Measurements from ENCODE around the gene SYT12.

SYT12 gene

GRCh38 chr11:66996609-66997273 lies 26.2 kb upstream of the SYT12 start (continued):
- TF ChIP-seq ZBTB21 (tag by site-specific recombination; IDR thresholded peaks at IDR 0.05) (0 out of 2 replicates have a peak, but pooled peaks have one; percentile 26), SP7 (tag by site-specific recombination; IDR thresholded peaks at IDR 0.05) (no peak), ZFP41 (tag by site-specific recombination; IDR thresholded peaks at IDR 0.05; ENCODE audit: borderline replicate concordance) (no peak), ZSCAN5A (tag by site-specific recombination; IDR thresholded peaks at IDR 0.05) (no peak), ZNF404 (tag by site-specific recombination; IDR thresholded peaks at IDR 0.05) (peak; percentile 89), ZFHX2 (tag by site-specific recombination; conservative IDR thresholded peaks at IDR 0.05) (peak; percentile 82), ZNF366 (tag by site-specific recombination; conservative IDR thresholded peaks at IDR 0.05) (no peak), ZNF692 (tag by site-specific recombination; IDR thresholded peaks at IDR 0.05) (no peak), ZNF704 (tag by site-specific recombination; IDR thresholded peaks at IDR 0.05) (0 out of 2 replicates have a peak, but pooled peaks have one; percentile 44), EGR2 (tag by site-specific recombination; IDR thresholded peaks at IDR 0.05; ENCODE audit: low read depth) (peak; percentile 64), ZNF202 (tag by site-specific recombination; IDR thresholded peaks at IDR 0.05; ENCODE audit: borderline replicate concordance) (0 out of 2 replicates have a peak, but pooled peaks have one; percentile 67), ZNF521 (tag by site-specific recombination; IDR thresholded peaks at IDR 0.05) (no peak), ZBTB44 (tag by site-specific recombination; IDR thresholded peaks at IDR 0.05) (no peak), ZNF394 (tag by site-specific recombination; IDR thresholded peaks at IDR 0.05; ENCODE audit: borderline replicate concordance) (peak; percentile 97), ZNF518A (tag by site-specific recombination; conservative IDR thresholded peaks at IDR 0.05; ENCODE audit: low read depth) (peak; percentile 94), IKZF3 (tag by site-specific recombination; IDR thresholded peaks at IDR 0.05) (no peak), ZNF140 (tag by site-specific recombination; IDR thresholded peaks at IDR 0.05) (peak; percentile 68), ZNF146 (tag by site-specific recombination; IDR thresholded peaks at IDR 0.05) (no peak), ZNF148 (tag by site-specific recombination; IDR thresholded peaks at IDR 0.05; ENCODE audit: borderline replicate concordance) (no peak), ZNF791 (tag by site-specific recombination; IDR thresholded peaks at IDR 0.05) (0 out of 2 replicates have a peak, but pooled peaks have one; percentile 26), ZNF664 (tag by site-specific recombination; IDR thresholded peaks at IDR 0.05) (peak; percentile 78), HOXC10 (CRISPR knock-in tag; IDR thresholded peaks at IDR 0.05) (no peak), ZBTB49 (tag by site-specific recombination; IDR thresholded peaks at IDR 0.05; ENCODE audit: low read depth) (no peak)
